HG02885 (cell line): ENCODE data around the gene KSR1.
"Not testable (repeated sequence)": the region's sequence is repeated elsewhere in the genome, so short reads cannot be mapped to it uniquely, and the experiment has no call there.

ENCODE experiments used
- ATAC-seq: cut with Tn5 transposase; IDR thresholded peaks from one replicate; pipeline ENCODE4 v1.9.1; 2021; ENCODE audit warnings: mild to moderate bottlenecking; ENCODE audit not compliant: unreplicated experiment, poor library complexity

KSR1 gene

GRCh38 chr17:27451906-27452305, 4.3 kb upstream of the KSR1 start:
- no peak for ATAC-seq

- no peak for ATAC-seq
Observed at GRCh38 chr17:27452828-27453227, 3.4 kb upstream of the KSR1 start.

GRCh38 chr17:27453471-27453870, 2.8 kb upstream of the KSR1 start:
- no peak for ATAC-seq

GRCh38 chr17:27454089-27454488, 2.2 kb upstream of the KSR1 start:
- no peak for ATAC-seq

DNA sequence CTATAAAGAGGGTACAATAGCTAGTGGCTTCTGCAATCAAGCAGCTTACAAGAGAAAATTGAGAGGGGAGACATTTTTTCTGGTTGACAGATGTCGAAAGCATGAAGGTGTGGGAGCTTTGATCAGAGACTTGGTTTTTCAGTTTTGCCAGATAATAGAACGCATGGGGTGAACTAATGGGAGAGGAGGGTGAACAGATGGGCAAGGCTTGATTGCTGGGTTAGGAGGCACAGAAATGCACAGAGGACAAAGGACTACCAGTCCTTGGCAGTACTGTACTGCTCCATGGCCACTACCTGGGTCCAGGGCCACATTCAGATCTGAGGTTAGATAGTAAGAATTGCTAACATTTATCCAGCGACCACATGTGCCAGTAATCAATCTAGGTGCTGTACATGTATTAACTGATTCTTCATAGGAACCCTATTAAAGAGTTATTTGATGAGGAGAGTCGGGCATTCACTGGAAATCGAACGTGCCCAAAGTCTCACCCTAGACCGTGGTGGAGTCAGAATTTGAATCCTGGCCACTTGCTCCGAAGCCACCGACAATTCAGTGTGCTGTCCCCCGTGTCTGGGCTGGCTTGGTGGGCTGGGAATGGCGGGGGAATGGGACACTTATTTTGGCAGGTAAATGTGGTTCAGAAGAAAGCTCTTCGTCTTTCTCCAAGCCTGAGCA, 873 bp upstream of the KSR1 start:
- no peak for ATAC-seq

GRCh38 chr17:27456681-27457359, 572 bp downstream of the KSR1 start:
- ATAC-seq = no peak

- ATAC-seq = no peak
Observed at GRCh38 chr17:27457360-27457715, 1.1 kb downstream of the KSR1 start.

- ATAC-seq = no peak
Observed at GRCh38 chr17:27457731-27458523, 1.7 kb downstream of the KSR1 start.

DNA sequence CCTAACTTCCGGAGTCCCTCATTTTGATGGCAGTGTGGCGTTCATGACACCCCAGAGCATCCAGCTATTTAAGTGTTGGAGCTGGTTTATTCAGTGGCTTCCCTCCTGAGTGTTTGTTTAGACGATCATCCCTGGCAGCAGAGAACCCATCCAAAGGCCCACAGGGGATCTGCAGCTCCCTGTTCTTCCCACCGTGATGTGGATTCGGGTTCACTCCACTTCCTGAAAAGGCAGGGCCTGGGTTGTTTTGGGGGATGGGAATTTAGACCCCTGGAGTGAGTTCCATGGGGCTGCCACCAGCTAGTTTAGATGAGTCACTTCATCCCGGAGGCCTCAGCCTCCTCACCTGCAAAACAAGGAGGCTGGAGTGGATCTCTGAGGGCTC, 2.3 kb downstream of the KSR1 start:
- no peak for ATAC-seq

GRCh38 chr17:27459433-27459832, 3.2 kb downstream of the KSR1 start:
- no peak for ATAC-seq

GRCh38 chr17:27460196-27460725, 4.0 kb downstream of the KSR1 start:
- ATAC-seq = no peak

DNA sequence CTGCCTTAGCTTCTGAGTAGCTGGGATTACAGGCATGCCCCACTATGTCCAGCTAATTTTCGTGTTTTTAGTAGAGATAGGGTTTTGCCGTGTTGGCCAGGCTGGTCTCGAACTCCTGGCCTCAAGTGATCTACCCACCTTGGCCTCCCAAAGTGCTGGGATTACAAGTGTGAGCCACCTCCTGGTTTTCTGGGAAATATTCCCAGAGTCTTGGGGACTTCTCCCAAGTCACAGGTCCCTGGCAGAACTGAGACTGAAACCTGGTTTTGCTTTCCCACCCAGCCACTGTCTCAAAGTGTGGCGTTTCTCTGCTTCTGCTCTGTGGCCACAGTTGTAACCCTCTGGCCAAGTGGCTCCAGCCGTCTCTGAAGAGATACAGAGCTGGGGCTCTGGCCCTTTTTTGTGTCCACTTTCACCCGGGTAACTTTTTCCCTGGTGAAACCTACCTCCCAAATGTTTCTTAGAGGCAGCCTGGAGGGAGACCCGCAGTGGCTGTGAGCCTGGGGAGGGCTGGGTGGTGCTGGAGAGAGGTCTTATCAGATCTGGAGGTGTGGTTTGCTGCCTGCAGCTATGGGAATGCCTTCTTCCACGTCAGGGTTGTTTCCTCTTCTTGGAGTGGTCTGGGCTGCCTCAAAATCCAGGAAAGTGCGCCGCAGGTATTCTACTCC, 5.1 kb downstream of the KSR1 start:
- no peak for ATAC-seq

DNA sequence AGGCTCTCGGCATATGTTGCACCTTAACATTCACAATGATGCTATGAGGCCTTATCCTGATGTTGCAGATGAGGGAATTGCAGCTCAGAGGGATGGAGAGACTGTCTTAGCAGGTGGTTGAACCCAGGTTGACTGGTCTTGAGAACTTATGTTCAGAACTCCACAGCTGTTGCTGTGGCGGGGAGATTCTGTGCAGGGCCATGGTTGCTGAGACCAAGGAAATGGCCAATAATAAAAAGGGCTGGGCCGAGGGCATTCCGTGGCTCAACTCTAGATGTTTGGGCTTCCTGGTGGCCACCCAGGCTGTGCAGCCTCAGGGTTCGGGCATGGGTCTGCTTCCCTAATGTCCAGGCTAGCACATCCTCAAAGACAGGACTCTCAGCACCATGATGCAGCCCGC, 5.9 kb downstream of the KSR1 start:
- ATAC-seq = no peak

GRCh38 chr17:27462714-27463113, 6.5 kb downstream of the KSR1 start:
- no peak for ATAC-seq

DNA sequence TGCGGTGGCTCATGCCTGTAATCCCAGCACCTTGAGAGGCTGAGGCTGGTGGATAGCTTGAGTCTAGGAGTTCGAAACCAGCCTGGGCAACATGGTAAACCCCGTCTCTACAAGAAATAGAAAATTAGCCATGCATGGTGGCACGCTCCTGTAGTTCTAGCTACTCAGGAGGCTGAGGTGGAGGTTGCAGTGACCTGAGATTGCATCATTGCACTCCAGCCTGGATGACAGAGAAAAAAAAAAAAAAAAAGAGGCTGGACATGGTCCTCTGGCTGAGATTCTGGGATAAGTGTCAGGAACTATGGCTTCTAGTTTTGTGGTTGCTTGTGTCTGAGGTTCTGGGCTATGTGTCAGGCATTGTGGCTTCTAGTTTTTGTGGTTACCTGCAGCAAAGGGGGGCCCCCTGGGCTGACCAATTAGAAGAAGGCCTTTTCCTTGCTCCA, 7.0 kb downstream of the KSR1 start:
- no peak for ATAC-seq

DNA sequence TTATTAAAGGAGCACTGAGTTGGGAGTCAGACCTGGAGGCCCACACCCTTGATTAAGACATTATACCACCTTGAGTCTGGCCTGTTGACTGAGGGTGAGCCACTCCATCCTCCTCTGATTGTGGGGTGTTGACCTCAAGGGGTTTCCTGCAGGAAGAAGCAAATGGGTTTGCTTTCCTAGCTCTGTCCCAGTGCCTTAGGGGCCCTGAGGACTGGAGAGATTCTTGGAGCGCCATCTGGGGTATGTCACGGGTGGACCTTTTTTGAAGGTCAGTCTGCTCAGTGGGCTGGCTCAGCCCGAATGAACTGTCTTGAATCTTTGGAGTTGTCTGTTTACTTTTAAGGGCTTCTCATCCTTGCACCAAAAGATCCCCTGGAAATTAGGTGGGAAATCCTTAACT, 7.8 kb downstream of the KSR1 start:
- not testable (repeated sequence) for ATAC-seq

DNA sequence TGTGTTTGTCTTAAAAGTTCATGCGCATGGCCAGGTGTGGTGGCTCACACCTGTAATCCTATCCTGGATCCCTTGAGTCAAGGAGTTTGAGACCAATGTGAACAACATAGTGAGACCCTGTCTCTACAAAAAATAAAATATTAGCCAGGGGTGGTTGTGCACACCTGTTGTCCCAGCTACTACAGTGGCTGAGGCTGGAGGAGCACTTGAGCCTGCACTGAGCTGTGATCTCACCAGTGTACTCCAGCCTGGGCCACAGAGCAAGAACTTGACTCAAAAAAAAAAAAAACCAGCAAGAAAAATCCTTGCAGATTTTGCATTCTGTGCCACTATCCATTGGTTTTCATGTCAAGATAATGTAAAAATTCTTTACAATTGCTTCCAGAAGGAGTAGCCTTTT, 8.2 kb downstream of the KSR1 start:
- no peak for ATAC-seq

DNA sequence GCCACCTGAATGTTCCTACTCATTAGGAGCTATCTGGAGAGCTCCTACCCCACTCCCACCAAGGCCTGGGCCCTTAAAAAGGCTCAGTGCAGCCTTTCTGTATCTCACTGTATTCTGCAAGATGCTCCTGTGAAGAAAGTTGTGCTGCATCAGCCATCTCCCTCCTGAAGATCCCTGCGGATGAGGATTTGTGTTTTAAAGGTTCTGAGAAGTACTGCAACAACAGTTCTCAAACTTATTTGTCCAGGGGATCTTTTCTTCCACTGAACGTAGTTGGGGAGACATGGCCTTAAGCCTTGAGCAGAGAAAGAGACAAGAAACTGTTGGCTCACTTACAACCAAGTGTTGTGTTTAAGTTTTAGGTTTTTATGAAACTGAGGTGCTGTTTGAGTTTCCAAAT, 9.6 kb downstream of the KSR1 start:
- not testable (repeated sequence) for ATAC-seq

DNA sequence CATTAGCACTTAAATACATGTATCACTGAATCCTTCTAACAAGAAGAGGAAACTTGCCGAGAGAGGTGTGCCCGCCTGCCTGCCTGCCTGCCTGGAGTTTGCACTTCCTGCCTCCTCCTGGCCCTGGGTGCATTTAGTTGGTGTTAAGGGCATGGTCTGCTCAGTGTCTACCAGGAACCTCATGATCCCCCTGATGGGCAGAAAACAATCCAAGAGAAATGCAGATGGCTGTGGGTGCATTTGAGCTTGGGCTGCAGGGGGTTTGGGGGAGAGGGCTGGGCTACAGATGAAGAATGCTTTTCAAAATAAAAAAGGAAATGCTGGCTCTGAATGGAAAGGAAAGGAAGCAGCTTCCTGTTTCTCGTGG, 10.1 kb downstream of the KSR1 start:
- no peak for ATAC-seq

GRCh38 chr17:27466743-27467375, 10.6 kb downstream of the KSR1 start:
- ATAC-seq = peak; percentile 77
